Activated CD4-positive, alpha-beta T cell treated with anti-CD3 and anti-CD28 coated beads for 36 hours (primary cell): ENCODE data around the gene RAB37. TPM values are rescaled to one million over a fixed set of nuclear protein-coding genes. Genes with fewer than 3 reads are reported as not detected.

Experiments used
- ATAC-seq: fragments of 200-7000 bp; cut with Tn5 transposase; one replicate; pipeline ENCODE4 v1.10.0; 2021; ENCODE audit warnings: mild to moderate bottlenecking, moderate library complexity
- CTCF ChIA-PET: fragments of 350-600 bp; sonication (Branson Sonifier 250); formaldehyde crosslinking; loops from one replicate; lab custom pipeline; 2021; ENCODE audit warnings: antibody characterized with exemption; lab: Charles Lee
- POLR2A ChIA-PET: fragments of 350-600 bp; sonication (Branson Sonifier 250); formaldehyde crosslinking; loops from one replicate; lab custom pipeline; 2021; ENCODE audit warnings: antibody characterized with exemption, inconsistent platforms; lab: Charles Lee
- DNase-seq: peaks from one replicate; pipeline ENCODE4 v3.0.0-alpha.2; 2020
- H3K27ac Mint-ChIP-seq: one replicate; pipeline ENCODE4 v1.8.0; 2021; ENCODE audit warnings: mixed read lengths
- H3K27me3 Mint-ChIP-seq: one replicate; pipeline ENCODE4 v1.8.0; 2021; ENCODE audit warnings: mixed read lengths
- H3K36me3 Mint-ChIP-seq: one replicate; pipeline ENCODE4 v1.8.0; 2021; ENCODE audit warnings: low read depth, mixed read lengths
- H3K4me1 Mint-ChIP-seq: one replicate; pipeline ENCODE4 v1.8.0; 2021; ENCODE audit warnings: mixed read lengths
- H3K4me3 Mint-ChIP-seq: one replicate; pipeline ENCODE4 v1.8.0; 2021; ENCODE audit warnings: mild to moderate bottlenecking, moderate library complexity, mixed read lengths
- H3K9me3 Mint-ChIP-seq: one replicate; pipeline ENCODE4 v1.8.0; 2021; ENCODE audit warnings: low read depth, mixed read lengths
- intact Hi-C, 2 experiments: fragments of 100-400 bp; cut with DNase I in 1 of 2; cut with micrococcal nuclease in 1 of 2; formaldehyde crosslinking; loops; one replicate each; pipeline versions ENCODE4 v1.14.2 to v1.15.1; 2022 to 2024; cut with DNase I, micrococcal nuclease
- total RNA-seq, 2 experiments: library from RNA; stranded (reverse); gene quantifications; one replicate each; pipeline ENCODE4 v1.2.3, GENCODE V29; 2021

Gene RAB37
- total RNA-seq, 2 experiments from 2014 or later: 2.7 to 3.5 TPM

DNA sequence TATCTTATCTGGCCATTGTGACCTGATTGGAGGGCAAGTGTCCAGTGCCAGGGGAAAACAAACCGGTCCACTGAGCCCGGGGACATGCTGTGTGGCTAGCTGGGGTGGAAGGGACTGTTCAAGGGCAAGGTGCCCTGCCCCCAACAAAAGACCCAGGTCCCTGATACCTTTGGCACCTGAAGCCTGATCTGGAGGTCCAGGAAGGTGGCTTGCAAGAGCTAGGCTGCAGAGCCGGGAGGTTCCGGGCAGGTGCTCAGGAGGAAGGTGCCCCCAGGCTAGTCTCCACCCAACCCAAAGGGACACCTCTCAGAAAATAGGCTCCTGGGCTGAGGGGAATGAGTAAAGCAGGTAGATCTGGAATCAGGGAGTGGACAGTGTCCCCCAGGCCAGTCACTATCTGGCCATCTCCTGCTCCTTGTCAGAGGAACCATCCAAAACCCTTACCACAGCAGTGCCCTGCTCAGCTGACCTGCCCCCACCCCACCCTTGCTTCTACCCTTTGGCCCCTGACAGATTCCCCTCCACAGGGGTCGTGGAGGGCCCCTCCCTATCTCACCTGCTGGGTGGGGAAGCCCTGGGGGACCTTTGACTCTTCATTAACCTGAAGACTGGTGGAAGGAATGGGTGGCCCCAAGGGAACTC lies 32.9 kb downstream of the RAB37 start:
- POLR2A ChIA-PET: interaction anchor here (0.6 kb wide), 1 partner anchor 170 kb away, joined by 11 read pairs; no protein-coding TSS in a partner anchor
- H3K36me3 Mint-ChIP-seq: peaks cover 44% of the 10 kb centered on the region
- no peak for DNase-seq
- peaks cover 16% of the 10 kb centered on the region for H3K4me1 Mint-ChIP-seq
- H3K4me3 Mint-ChIP-seq: no peak overlapping the region
- ATAC-seq: peak; percentile 4
- no peaks in the 10 kb centered on the region for H3K9me3 Mint-ChIP-seq
- no peaks in the 10 kb centered on the region for H3K27me3 Mint-ChIP-seq
- intact Hi-C loops: loop anchor here (1.0 to 10.0 kb wide), 4 partner anchors 25 to 1965 kb away; partner anchors contain the start of genes MFSD11 (in 1 of the 2) and SRSF2 (in 1 of the 2)
- H3K27ac Mint-ChIP-seq: peak overlapping the region; percentile 60
- CTCF ChIA-PET: interaction anchor here (1.1 to 9.5 kb wide), 10 partner anchors 12 to 112 kb away, joined by 3 to 93 read pairs (median 9); partner anchors contain the start of gene RAB37

DNA sequence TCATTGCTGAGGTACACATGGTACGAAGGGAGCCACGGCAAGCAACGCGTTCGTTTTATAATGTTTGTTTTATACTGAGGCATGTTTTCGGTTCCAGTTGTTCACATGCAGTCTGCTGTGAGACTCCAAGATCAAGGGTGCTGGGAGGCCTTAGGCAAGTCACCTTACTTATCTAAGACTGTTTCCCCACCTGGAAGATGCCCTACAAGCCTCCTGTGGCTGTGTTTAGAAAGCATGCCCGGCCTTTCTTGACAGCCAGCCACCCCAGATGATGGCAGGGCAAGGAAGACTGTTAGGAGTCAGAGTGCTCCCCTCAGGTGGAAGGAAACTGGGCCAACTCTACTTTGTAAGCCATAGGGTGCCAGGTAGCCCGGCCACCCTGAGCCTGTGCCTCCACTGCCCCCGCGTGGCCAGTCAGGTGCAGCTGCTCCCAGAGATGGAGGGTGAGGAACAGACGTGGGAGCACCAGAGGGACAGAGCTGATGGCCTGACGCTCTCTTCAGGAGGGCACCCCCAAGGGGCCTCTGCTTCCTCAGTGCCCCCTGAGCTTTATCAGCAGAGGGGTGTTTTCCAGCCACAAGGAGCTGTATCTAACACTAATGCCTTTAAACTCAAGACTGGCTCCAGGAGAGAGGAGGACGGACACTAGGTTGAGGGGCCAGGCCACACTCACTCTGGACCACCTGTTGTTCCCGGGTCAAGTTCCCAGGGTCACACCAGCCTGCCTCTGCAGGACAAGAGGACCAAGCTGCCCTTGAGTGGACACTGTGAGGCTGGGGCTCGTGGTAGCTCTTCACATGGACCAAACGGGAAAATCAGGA lies 33.7 kb downstream of the RAB37 start:
- peak overlapping the region; percentile 60 for H3K27ac Mint-ChIP-seq
- H3K4me3 Mint-ChIP-seq: no peak overlapping the region
- intact Hi-C loops: loop anchor here (1.0 to 10.0 kb wide), 4 partner anchors 26 to 1964 kb away; partner anchors contain the start of genes MFSD11 (in 1 of the 2) and SRSF2 (in 1 of the 2)
- ChIA-PET CTCF (interaction anchor here (0.8 to 9.5 kb wide), 17 partner anchors 8 to 123 kb away, joined by 3 to 93 read pairs (median 5); partner anchors contain the start of genes FDXR and RAB37), POLR2A (interaction anchor here (0.6 kb wide), 1 partner anchor 171 kb away, joined by 11 read pairs; no protein-coding TSS in a partner anchor)
- peaks cover 23% of the 10 kb centered on the region for H3K4me1 Mint-ChIP-seq
- DNase-seq (peak; percentile 84), ATAC-seq (peak; percentile 93)
- H3K36me3 Mint-ChIP-seq: peaks cover 43% of the 10 kb centered on the region
- no peaks in the 10 kb centered on the region for H3K9me3 Mint-ChIP-seq
- no peaks in the 10 kb centered on the region for H3K27me3 Mint-ChIP-seq

DNA sequence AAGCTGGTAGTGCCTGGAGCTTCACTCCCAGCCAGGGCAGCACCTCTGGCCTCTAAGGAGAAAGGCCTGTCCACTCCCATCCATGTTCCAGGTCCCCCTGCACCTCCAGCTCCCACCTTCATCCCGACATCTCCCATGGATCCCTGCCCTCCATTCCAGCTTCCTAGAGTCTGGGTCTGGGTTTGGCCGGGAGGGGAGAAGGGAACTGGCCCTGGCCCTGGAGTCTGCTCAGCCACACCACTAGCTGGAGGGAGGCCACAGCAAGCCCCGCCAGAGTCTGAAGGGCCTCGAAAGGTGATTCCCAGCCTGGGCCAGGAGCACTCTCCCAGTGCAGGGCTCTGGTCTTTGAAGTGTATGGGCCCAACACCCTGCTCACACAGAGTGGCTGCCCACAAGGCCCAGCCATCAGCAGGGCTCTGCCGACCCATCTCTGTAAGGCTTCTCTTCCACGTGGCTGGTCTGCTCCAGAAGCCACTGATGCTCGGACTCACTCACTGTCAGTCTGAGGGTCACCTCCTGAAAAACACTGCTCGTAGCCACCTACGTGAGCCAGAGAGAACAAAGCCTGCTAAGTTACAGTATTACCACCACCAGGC lies 34.4 kb downstream of the RAB37 start:
- ATAC-seq (no peak), DNase-seq (no peak)
- H3K4me3 Mint-ChIP-seq: no peak overlapping the region
- POLR2A ChIA-PET: no interaction called here
- intact Hi-C loops: loop anchor here (2.0 to 10.0 kb wide), 2 partner anchors 27 to 1963 kb away; partner anchors contain the start of genes MFSD11 (in 1 of the 2) and SRSF2 (in 1 of the 2)
- no peaks in the 10 kb centered on the region for H3K27me3 Mint-ChIP-seq
- H3K36me3 Mint-ChIP-seq: peaks cover 45% of the 10 kb centered on the region
- CTCF ChIA-PET: interaction anchor here (0.8 to 9.5 kb wide), 17 partner anchors 8 to 124 kb away, joined by 3 to 93 read pairs (median 5); partner anchors contain the start of genes FDXR and RAB37
- no peak overlapping the region for H3K27ac Mint-ChIP-seq
- H3K4me1 Mint-ChIP-seq: peaks cover 27% of the 10 kb centered on the region
- no peaks in the 10 kb centered on the region for H3K9me3 Mint-ChIP-seq

DNA sequence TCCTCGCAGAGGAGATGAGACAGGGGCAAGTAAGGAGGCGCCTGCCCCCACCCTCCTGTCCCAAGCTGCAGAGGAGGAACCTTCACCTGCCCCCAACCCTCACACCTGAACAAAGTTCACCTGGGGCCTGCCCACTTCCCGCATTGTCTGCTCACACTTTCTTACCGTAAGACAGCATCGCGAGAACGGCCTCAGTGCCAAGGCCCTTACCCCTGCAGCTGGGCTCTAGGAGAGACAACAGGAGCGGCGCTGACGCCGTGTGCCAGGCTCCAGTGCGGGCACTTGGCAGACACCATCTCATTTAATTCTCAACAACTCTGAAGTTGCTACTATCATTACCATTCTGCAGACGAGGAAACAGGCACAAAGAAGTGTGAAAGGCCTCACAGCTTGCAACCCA lies 35.0 kb downstream of the RAB37 start:
- Mint-ChIP-seq H3K9me3 (no peaks in the 10 kb centered on the region), H3K27me3 (no peaks in the 10 kb centered on the region), H3K36me3 (peaks cover 43% of the 10 kb centered on the region), H3K4me1 (peaks cover 31% of the 10 kb centered on the region), H3K27ac (no peak overlapping the region), H3K4me3 (no peak overlapping the region)
- ChIA-PET POLR2A (no interaction called here), CTCF (interaction anchor here (0.6 to 9.5 kb wide), 10 partner anchors 8 to 117 kb away, joined by 3 to 93 read pairs (median 8); partner anchors contain the start of gene FDXR)
- DNase-seq (no peak), ATAC-seq (no peak)
- intact Hi-C loops: loop anchor here in 1 of 2 experiments (10.0 kb wide), 1 partner anchor 1963 kb away; the partner anchor contains the start of genes MFSD11 and SRSF2

DNA sequence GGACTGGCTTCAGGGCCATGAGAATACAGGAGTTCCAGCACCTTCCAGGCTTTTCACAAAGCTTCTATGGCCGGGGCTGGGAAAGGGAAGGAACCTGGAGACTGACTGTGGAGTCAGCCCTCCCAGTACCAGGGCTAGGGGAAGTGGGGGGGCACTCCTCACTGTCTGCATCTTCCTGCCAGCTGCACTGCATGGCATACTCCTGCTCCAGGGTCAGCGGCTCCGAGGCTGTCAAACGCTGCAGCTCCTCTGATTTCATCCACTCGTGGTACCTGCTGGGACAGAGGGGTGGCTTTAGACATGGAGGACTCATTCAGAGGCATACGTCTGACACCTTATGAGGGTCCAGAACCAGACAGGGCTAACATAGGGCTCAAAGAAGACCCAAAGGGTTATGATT lies 36.4 kb downstream of the RAB37 start:
- no peak overlapping the region for H3K27ac Mint-ChIP-seq

DNA sequence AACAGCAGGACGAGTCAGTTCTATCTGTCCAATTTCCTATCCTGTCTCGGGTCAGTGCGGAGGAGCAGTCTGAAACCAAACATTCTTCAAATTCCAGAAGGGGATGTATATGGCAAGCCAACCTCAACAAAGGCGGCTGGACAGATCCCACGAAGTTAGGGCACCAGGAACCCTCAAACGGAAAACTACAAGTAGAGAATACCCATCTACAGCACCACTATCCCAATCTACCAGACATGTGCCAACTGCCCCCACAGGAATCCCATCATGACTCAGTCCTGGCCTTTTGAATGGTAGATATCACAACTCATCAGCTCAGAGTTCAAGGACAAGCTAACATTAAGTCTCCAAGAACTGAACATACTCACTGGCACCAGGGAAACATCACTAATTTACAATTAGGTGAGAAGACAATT lies 36.8 kb downstream of the RAB37 start:
- Mint-ChIP-seq H3K9me3 (no peaks in the 10 kb centered on the region), H3K36me3 (peaks cover 36% of the 10 kb centered on the region), H3K4me3 (peak overlapping the region; percentile 53), H3K27ac (peak overlapping the region; percentile 68), H3K27me3 (no peaks in the 10 kb centered on the region), H3K4me1 (peaks cover 46% of the 10 kb centered on the region)
- ChIA-PET POLR2A (interaction anchor here (0.7 to 1.4 kb wide), 2 partner anchors 38 to 286 kb away, joined by 6 read pairs; no protein-coding TSS in a partner anchor), CTCF (interaction anchor here (0.7 to 9.5 kb wide), 9 partner anchors 14 to 117 kb away, joined by 3 to 93 read pairs (median 5); partner anchors contain the start of gene RAB37)
- ATAC-seq: no peak
- DNase-seq: no peak
- intact Hi-C loops: loop anchor here in 1 of 2 experiments (10.0 kb wide), 1 partner anchor 1961 kb away; the partner anchor contains the start of genes MFSD11 and SRSF2

More for the DNA sequence above, 36.4 kb downstream of the RAB37 start:
- no peak for DNase-seq
- peaks cover 42% of the 10 kb centered on the region for H3K4me1 Mint-ChIP-seq
- H3K9me3 Mint-ChIP-seq: no peaks in the 10 kb centered on the region
- H3K27me3 Mint-ChIP-seq: no peaks in the 10 kb centered on the region
- ATAC-seq: no peak
- intact Hi-C loops: loop anchor here in 1 of 2 experiments (10.0 kb wide), 1 partner anchor 1961 kb away; the partner anchor contains the start of genes MFSD11 and SRSF2
- peaks cover 41% of the 10 kb centered on the region for H3K36me3 Mint-ChIP-seq
- ChIA-PET POLR2A (no interaction called here), CTCF (interaction anchor here (0.7 to 9.5 kb wide), 8 partner anchors 13 to 118 kb away, joined by 3 to 93 read pairs (median 8); partner anchors contain the start of gene RAB37)
- peak overlapping the region; percentile 53 for H3K4me3 Mint-ChIP-seq

DNA sequence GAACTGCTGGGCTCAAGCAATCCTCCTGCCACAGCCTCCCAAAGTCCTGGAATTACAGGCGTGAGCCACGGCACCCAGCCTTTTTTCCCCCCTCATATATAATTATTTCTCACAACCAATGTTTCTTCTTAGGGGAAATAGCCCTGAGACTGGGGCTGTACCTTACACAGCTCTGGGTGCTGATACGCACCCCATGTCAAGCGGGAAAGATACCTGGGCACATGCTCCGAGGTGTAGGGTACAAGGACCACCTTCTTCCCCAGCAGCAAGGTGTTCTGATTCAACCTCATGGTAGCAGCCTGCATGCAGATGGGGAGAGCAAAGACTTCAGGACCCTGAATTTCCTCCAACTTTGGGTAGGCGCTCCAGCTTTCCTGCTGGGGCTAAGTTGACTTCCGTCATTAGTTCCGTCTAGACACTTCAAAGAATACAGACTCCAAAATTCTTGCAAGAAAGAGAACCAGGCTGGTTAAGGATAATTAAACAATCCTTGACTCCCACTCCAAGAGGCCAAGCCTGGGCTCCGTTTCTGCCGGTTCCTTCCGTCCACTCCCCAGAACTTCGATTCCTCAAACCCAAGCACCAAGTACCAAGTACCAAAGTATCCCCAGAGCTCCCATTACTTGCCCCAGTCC lies 38.5 kb downstream of the RAB37 start:
- ATAC-seq (no peak), DNase-seq (no peak)
- intact Hi-C loops: loop anchor here (1.0 to 10.0 kb wide), 6 partner anchors 27 to 1959 kb away; partner anchors contain the start of genes NHERF1 (in 2 of the 2), CASKIN2 (in 1 of the 2), MFSD11 (in 1 of the 2) and SRSF2 (in 1 of the 2)
- peak overlapping the region; percentile 98 for H3K4me3 Mint-ChIP-seq
- peak overlapping the region; percentile 94 for H3K27ac Mint-ChIP-seq
- H3K27me3 Mint-ChIP-seq: no peaks in the 10 kb centered on the region
- POLR2A ChIA-PET: interaction anchor here (1.2 to 1.4 kb wide), 3 partner anchors 26 to 40 kb away, joined by 3 to 6 read pairs (median 4); no protein-coding TSS in a partner anchor
- peaks cover 57% of the 10 kb centered on the region for H3K4me1 Mint-ChIP-seq
- H3K36me3 Mint-ChIP-seq: peaks cover 27% of the 10 kb centered on the region
- CTCF ChIA-PET: interaction anchor here (0.6 to 9.5 kb wide), 12 partner anchors 9 to 465 kb away, joined by 3 to 93 read pairs (median 4); partner anchors contain the start of genes FDXR and RAB37
- H3K9me3 Mint-ChIP-seq: no peaks in the 10 kb centered on the region

DNA sequence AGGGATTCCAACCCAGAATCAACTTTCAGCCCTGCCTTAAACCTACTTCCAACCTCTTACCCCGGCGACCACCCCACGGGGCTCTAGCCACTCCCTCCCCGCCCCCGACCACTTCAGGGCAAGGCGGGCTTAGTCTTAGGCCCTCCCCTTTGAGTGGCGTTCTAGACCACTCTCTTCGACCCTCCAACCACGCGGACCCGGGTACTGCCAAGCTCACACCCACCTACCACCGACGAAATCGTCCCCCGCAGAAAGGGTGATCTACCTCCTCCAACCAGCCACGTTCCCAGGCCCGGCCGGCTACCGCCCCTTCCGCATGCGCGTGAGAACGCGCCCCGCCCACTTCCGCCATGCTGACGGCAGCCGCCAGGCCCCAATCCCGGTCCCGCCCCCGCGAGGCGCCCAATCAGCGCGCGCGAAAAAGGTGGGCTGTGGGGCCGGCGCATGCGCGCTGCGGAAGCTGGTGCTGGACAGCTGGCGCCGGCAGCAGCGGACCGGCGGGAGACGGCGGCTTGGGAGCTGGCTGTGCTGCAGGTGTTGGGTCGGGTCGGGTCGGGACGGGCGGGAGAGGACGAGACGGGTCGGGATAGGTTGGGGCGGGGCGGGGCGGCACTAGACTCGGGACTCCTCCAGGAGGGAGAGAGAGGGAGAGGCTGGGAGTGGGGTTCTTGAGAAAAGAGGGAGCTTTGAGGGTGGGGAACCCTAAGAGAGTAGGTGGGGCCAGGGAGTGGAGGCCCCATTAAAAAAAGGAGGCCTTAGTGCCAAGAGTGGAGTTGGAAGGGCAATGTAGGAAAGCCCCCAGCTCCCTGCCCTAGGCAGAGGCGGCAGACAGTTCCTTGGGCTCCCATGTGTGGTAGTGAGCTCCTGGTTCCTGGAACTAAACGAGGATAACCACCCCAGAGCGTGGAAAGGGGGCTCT lies 39.2 kb downstream of the RAB37 start, which contains the start of gene NAT9:
Gene NAT9 (minus strand): TSS at position 302 of the 919 bp plus-strand sequence. CDS start 647 bp downstream, outside the sequence.
- POLR2A ChIA-PET: interaction anchor here (0.8 to 1.4 kb wide), 4 partner anchors 10 to 38 kb away, joined by 3 to 6 read pairs (median 4); no protein-coding TSS in a partner anchor
- peak within 1 kb of the TSS; percentile 98 for H3K4me3 Mint-ChIP-seq
- peaks cover 59% of the 10 kb centered on the region for H3K4me1 Mint-ChIP-seq
- H3K36me3 Mint-ChIP-seq: peaks cover 21% of the 10 kb centered on the region
- H3K27me3 Mint-ChIP-seq: no peaks in the 10 kb centered on the region
- CTCF ChIA-PET: interaction anchor here (0.6 to 9.5 kb wide), 11 partner anchors 9 to 464 kb away, joined by 3 to 93 read pairs (median 4); partner anchors contain the start of gene FDXR
- peak within 1 kb of the TSS; percentile 94 for H3K27ac Mint-ChIP-seq
- no peaks in the 10 kb centered on the region for H3K9me3 Mint-ChIP-seq
- DNase-seq: peak; percentile 100
- peak; percentile 76 for ATAC-seq
- intact Hi-C loops: loop anchor here (1.0 to 10.0 kb wide), 6 partner anchors 28 to 1958 kb away; partner anchors contain the start of genes NHERF1 (in 2 of the 2), CASKIN2 (in 1 of the 2), MFSD11 (in 1 of the 2) and SRSF2 (in 1 of the 2)
